Stimulated activated memory B cell treated with anti-CD40 and anti-IgM and Interleukin-4, amounts not matched to agents 10 μg/mL and 1 μg/mL and 100 μg/mL, for 72 hours (primary cell): ENCODE data around the gene ZMYND15.
A peak's percentile ranks its signal among the peaks of the same experiment; 100 is the strongest.

Source experiments
- ATAC-seq: fragments of 150-1000 bp; cut with Tn5 transposase; 2 replicates; pipeline ENCODE4 v1.10.0; 2021
- H3K27ac Mint-ChIP-seq: one replicate; pipeline ENCODE4 v1.8.0; 2022; ENCODE audit warnings: mild to moderate bottlenecking, mixed read lengths
- H3K27me3 Mint-ChIP-seq: one replicate; pipeline ENCODE4 v1.8.0; 2022; ENCODE audit warnings: mixed read lengths
- H3K36me3 Mint-ChIP-seq: one replicate; pipeline ENCODE4 v1.8.0; 2022; ENCODE audit warnings: mixed read lengths
- H3K4me1 Mint-ChIP-seq: one replicate; pipeline ENCODE4 v1.8.0; 2022; ENCODE audit warnings: mixed read lengths
- H3K4me3 Mint-ChIP-seq: one replicate; pipeline ENCODE4 v1.8.0; 2022; ENCODE audit warnings: mild to moderate bottlenecking, moderate library complexity, mixed read lengths
- H3K9me3 Mint-ChIP-seq: one replicate; pipeline ENCODE4 v1.8.0; 2022; ENCODE audit warnings: mixed read lengths

Gene ZMYND15

GRCh38 chr17:4747847-4748246, 8.2 kb downstream of the ZMYND15 start:
- peaks cover 69% of the 10 kb centered on the region for H3K27me3 Mint-ChIP-seq

DNA sequence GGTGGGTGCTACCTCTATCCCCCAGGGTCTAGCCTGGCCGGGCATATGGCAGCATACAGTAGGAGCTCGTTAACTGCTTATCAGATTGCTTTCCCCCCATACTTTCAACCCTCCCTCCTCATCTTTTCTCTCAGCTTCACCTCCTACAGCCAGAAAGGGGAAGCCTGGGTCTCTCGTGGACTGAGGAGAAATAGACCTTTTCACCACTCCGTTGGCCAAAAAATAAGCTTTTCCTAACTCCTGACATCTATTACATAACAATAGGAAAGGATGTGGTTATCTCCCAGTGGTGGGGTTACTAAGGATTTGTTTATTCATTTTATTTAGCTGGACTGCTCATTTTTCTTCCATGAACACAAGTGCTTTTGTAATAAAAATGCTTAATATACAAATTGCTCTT, 9.1 kb downstream of the ZMYND15 start:
- Mint-ChIP-seq H3K9me3 (no peaks in the 10 kb centered on the region), H3K4me3 (no peak overlapping the region), H3K27me3 (peaks cover 67% of the 10 kb centered on the region), H3K4me1 (peaks cover 22% of the 10 kb centered on the region), H3K27ac (no peak overlapping the region), H3K36me3 (no peaks in the 10 kb centered on the region)
- ATAC-seq, result no peak

More at GRCh38 chr17:4747847-4748246, 8.2 kb downstream of the ZMYND15 start:
- Mint-ChIP-seq H3K4me3 (peak overlapping the region; percentile 35), H3K4me1 (peaks cover 22% of the 10 kb centered on the region), H3K9me3 (no peaks in the 10 kb centered on the region), H3K27ac (peak overlapping the region; percentile 20), H3K36me3 (no peaks in the 10 kb centered on the region)
- ATAC-seq, result peak; percentile 78

- Mint-ChIP-seq H3K36me3 (no peaks in the 10 kb centered on the region), H3K27ac (no peak overlapping the region), H3K4me1 (peaks cover 14% of the 10 kb centered on the region), H3K4me3 (no peak overlapping the region), H3K27me3 (peaks cover 63% of the 10 kb centered on the region), H3K9me3 (no peaks in the 10 kb centered on the region)
- no peak for ATAC-seq
These were observed 11.0 kb downstream of the ZMYND15 start for GRCh38 chr17:4750606-4751005.

DNA sequence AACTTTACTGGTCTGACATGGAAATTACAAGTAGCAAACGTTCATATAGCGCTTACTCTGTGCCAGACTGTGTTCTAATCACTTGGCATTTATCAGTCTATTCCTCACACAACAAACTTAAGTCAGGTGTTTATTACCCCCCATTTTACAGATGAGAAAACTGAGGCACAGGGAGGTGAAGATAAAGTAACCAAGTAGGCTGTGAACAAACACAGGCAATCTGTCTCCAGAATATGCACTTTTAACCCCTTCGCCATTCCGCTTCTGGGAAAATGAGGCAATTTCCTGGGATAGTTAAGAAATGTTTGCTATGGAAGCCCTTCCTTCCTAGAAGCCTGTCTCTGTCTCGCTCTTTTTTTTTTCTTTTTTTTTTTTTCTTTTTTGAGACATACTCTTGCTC, 12.3 kb downstream of the ZMYND15 start:
- Mint-ChIP-seq H3K4me3 (no peak overlapping the region), H3K27me3 (peaks cover 62% of the 10 kb centered on the region), H3K36me3 (no peaks in the 10 kb centered on the region), H3K27ac (no peak overlapping the region), H3K4me1 (peaks cover 14% of the 10 kb centered on the region), H3K9me3 (no peaks in the 10 kb centered on the region)
- ATAC-seq, result no peak

GRCh38 chr17:4753392-4753791, 13.8 kb downstream of the ZMYND15 start:
- Mint-ChIP-seq H3K27ac (no peak overlapping the region), H3K4me3 (no peak overlapping the region), H3K36me3 (no peaks in the 10 kb centered on the region), H3K27me3 (peaks cover 52% of the 10 kb centered on the region), H3K9me3 (no peaks in the 10 kb centered on the region), H3K4me1 (peaks cover 5% of the 10 kb centered on the region)
- ATAC-seq, result no peak

- no peak for ATAC-seq
- no peaks in the 10 kb centered on the region for H3K36me3 Mint-ChIP-seq
- H3K27me3 Mint-ChIP-seq, result peaks cover 9% of the 10 kb centered on the region
- no peak overlapping the region for H3K4me3 Mint-ChIP-seq
- peaks cover 5% of the 10 kb centered on the region for H3K4me1 Mint-ChIP-seq
- no peaks in the 10 kb centered on the region for H3K9me3 Mint-ChIP-seq
- H3K27ac Mint-ChIP-seq, result no peak overlapping the region
These were observed 20.2 kb downstream of the ZMYND15 start for GRCh38 chr17:4759776-4760236.

GRCh38 chr17:4764595-4764994, 25.0 kb downstream of the ZMYND15 start:
- Mint-ChIP-seq H3K27me3 (peaks cover 17% of the 10 kb centered on the region), H3K4me3 (no peak overlapping the region), H3K9me3 (no peaks in the 10 kb centered on the region), H3K4me1 (peaks cover 5% of the 10 kb centered on the region), H3K36me3 (no peaks in the 10 kb centered on the region), H3K27ac (no peak overlapping the region)
- no peak for ATAC-seq

DNA sequence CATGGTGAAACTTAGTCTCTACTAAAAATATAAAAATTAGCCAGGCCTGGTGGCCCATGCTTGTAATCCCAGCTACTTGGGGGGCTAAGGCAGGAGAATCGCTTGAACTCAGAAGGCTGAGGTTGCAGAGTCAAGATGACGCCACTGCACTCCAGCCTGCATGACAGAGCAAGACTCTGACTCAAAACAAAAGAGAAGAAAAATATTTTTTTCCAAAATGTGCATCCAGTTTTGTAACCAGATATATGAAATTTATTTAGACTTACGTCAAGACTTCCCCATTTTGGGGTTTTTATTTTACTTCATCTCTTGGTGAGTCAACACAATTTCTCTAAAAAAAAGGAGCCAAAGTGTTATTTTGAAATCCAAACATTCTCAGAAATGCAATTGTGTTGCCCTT, 26.6 kb downstream of the ZMYND15 start:
- no peak overlapping the region for H3K4me3 Mint-ChIP-seq
- H3K36me3 Mint-ChIP-seq, result no peaks in the 10 kb centered on the region
- H3K9me3 Mint-ChIP-seq, result no peaks in the 10 kb centered on the region
- H3K27me3 Mint-ChIP-seq, result peaks cover 27% of the 10 kb centered on the region
- no peak overlapping the region for H3K27ac Mint-ChIP-seq
- ATAC-seq, result no peak
- peaks cover 5% of the 10 kb centered on the region for H3K4me1 Mint-ChIP-seq

- peaks cover 5% of the 10 kb centered on the region for H3K4me1 Mint-ChIP-seq
- no peak overlapping the region for H3K4me3 Mint-ChIP-seq
- H3K36me3 Mint-ChIP-seq, result no peaks in the 10 kb centered on the region
- H3K9me3 Mint-ChIP-seq, result no peaks in the 10 kb centered on the region
- no peak overlapping the region for H3K27ac Mint-ChIP-seq
- peaks cover 31% of the 10 kb centered on the region for H3K27me3 Mint-ChIP-seq
- ATAC-seq, result no peak
These were observed 27.1 kb downstream of the ZMYND15 start for GRCh38 chr17:4766723-4767122.

DNA sequence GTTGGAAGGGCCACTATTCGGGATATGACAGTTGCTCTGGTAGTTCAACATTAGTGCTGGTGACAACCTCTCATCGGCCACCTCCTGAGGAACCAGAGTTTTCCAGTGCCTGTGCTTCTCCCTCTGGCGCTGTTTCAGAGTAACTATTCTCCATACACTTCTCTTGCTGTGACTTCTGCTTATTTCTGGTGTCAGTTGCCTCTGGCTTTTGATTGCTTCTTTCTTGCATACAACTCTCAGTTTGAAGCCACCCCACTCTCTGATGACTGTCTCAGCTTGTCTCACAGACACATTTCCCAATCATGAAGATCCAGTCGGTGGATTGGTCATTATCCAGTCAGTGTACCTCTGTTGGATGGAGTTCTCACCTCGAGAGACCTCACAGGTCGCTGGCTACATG, 28.7 kb downstream of the ZMYND15 start:
- no peak overlapping the region for H3K27ac Mint-ChIP-seq
- ATAC-seq, result no peak
- peaks cover 5% of the 10 kb centered on the region for H3K4me1 Mint-ChIP-seq
- no peaks in the 10 kb centered on the region for H3K36me3 Mint-ChIP-seq
- H3K4me3 Mint-ChIP-seq, result no peak overlapping the region
- peaks cover 42% of the 10 kb centered on the region for H3K27me3 Mint-ChIP-seq
- no peaks in the 10 kb centered on the region for H3K9me3 Mint-ChIP-seq

DNA sequence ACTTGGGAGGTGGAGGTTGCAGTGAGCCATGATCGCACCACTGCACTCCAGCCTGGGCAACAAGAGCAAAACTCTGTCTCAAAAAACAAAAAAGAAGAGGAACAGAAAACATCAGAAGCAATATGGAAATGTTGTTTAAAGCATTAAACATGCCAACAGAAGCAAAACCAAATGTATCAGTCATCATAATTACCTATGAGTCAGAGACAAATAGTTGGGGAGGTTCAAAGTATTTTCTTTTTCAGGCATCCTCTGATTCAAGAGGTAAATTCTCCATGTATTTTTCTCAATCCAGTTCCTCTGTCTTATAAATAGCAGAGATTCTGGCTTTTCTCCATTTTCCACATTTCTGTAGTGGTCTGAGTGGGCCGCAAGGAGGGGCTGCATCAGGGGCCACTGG, 30.0 kb downstream of the ZMYND15 start:
- H3K4me3 Mint-ChIP-seq, result no peak overlapping the region

DNA sequence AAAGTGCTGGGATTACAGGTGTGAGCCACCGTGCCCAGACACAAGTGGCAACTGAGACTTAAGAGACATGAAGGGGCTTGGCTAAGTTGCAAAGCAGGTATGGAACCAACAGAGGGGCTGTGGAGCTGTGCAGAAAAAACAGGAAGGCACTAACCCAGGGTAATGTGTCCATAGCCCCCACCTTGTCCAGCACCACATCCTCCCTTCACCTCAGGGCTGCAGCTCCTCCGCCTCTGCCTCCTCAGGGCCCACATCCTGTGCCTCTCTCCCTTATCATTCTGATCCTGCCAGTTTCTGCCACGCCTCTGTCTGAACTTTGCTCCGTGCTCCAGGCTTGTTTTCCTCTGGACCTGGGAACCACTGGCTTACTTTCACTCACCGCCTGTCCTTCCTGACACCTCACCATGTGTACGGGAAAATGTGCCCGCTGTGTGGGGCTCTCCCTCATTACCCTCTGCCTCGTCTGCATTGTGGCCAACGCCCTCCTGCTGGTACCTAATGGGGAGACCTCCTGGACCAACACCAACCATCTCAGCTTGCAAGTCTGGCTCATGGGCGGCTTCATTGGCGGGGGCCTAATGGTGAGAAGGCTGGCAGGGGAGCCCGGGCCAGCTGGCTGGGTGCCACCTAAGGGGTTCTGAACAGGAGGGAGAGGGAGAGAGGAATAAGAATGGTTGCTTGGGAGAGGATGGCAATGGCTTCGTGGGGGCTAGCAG, 32.0 kb downstream of the ZMYND15 start, which contains the start of gene TM4SF5:
TSS of gene TM4SF5 (plus strand) at position 368 of the 716 bp plus-strand sequence. CDS start at position 405, 37 bp downstream.
- Mint-ChIP-seq H3K36me3 (no peaks in the 10 kb centered on the region), H3K27ac (no peak within 1 kb of the TSS), H3K4me3 (no peak within 1 kb of the TSS), H3K4me1 (peaks cover 12% of the 10 kb centered on the region), H3K27me3 (peaks cover 68% of the 10 kb centered on the region), H3K9me3 (no peaks in the 10 kb centered on the region)
- no peak for ATAC-seq

More for the DNA sequence above, 30.0 kb downstream of the ZMYND15 start:
- no peak overlapping the region for H3K27ac Mint-ChIP-seq
- peaks cover 7% of the 10 kb centered on the region for H3K4me1 Mint-ChIP-seq
- peaks cover 52% of the 10 kb centered on the region for H3K27me3 Mint-ChIP-seq
- ATAC-seq, result no peak
- H3K9me3 Mint-ChIP-seq, result no peaks in the 10 kb centered on the region
- no peaks in the 10 kb centered on the region for H3K36me3 Mint-ChIP-seq

GRCh38 chr17:4772235-4772613, 32.6 kb downstream of the ZMYND15 start:
- ATAC-seq, result no peak
- peaks cover 12% of the 10 kb centered on the region for H3K4me1 Mint-ChIP-seq
- H3K9me3 Mint-ChIP-seq, result no peaks in the 10 kb centered on the region
- peaks cover 74% of the 10 kb centered on the region for H3K27me3 Mint-ChIP-seq
- no peak overlapping the region for H3K4me3 Mint-ChIP-seq
- no peak overlapping the region for H3K27ac Mint-ChIP-seq
- H3K36me3 Mint-ChIP-seq, result no peaks in the 10 kb centered on the region

DNA sequence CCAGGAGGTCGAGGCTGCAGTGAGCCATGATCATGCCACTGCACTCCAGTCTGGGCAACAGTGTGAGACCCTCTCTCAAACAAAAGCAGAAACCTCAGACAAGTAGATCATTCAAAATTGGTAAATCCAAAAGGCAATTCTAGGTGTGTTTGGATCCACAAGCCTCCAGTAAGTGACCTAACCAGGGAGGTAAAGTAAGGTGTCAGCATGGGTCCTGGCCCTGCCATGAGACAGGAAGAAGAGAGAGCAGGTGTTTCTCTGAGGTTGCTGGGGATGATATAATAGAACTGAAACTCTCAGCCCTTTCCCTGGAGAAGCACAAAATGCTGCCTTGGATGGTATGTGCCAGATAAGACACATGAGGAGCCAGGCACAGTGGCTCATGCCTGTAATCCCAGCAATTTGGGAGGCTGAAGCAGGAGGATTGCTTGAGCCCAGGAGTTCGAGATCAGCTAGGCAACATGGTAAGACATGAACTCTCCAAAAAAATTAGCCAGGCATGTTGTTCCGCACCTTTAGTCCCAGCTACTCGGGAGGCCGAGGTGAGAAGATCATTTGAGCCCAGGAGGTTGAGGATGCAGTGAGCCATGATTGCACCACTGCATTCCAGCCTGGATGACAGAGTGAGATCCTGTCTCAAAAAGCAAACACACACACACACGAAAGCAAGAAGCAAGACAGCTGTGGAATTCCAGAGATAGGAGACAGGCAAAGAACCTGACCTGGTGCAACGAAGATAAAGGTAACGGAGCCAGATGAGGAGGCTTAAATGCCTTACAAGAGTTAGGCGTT, 38.5 kb downstream of the ZMYND15 start:
- peaks cover 12% of the 10 kb centered on the region for H3K4me1 Mint-ChIP-seq
- no peak overlapping the region for H3K4me3 Mint-ChIP-seq
- no peaks in the 10 kb centered on the region for H3K36me3 Mint-ChIP-seq
- ATAC-seq, result no peak
- no peaks in the 10 kb centered on the region for H3K9me3 Mint-ChIP-seq
- H3K27ac Mint-ChIP-seq, result no peak overlapping the region
- peaks cover 76% of the 10 kb centered on the region for H3K27me3 Mint-ChIP-seq

GRCh38 chr17:4780325-4780955, 40.8 kb downstream of the ZMYND15 start:
- Mint-ChIP-seq H3K4me1 (peaks cover 3% of the 10 kb centered on the region), H3K4me3 (no peak overlapping the region), H3K9me3 (no peaks in the 10 kb centered on the region)

More at GRCh38 chr17:4780325-4780955, 40.8 kb downstream of the ZMYND15 start:
- no peaks in the 10 kb centered on the region for H3K36me3 Mint-ChIP-seq
- H3K27me3 Mint-ChIP-seq, result peaks cover 76% of the 10 kb centered on the region
- H3K27ac Mint-ChIP-seq, result no peak overlapping the region
- ATAC-seq, result no peak
